HT-29 (cell line): ENCODE data around the gene NEURL1B. TPM values are rescaled to one million over a fixed set of nuclear protein-coding genes. Genes with fewer than 3 reads are reported as not detected.

ENCODE experiments used
- DNase-seq: peaks from one replicate; pipeline ENCODE4 v3.0.0-alpha.2; 2015; ENCODE audit warnings: low spot score
- total RNA-seq: library from RNA; depleted of rRNA; stranded (reverse); fragments of >200 nt; shearing (Covaris generic); gene quantifications from 2 replicates; pipeline ENCODE4 v1.2.3, GENCODE V29; 2014

The NEURL1B gene
- total RNA-seq, 1 experiment from 2014 or later = 0.79 TPM

DNA sequence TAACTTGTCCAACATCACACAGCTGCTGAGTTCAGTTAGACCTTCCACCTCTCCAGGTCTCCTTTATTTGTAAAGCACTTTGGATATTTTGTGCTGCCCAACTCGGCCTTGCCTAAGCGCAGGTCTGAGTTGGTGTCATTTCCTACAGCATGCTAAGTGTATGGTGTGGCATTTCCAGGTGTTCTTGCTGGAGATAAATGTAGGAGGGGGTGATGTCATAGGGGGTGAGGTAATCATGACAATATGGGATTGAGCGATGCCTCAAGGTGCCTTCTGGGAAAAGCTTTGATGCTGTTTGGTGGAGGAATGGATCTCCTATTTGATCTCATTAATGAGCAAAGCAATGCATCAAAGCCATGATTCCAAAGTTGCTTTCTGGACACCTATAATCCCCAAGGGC, 32.3 kb upstream of the NEURL1B start:
- no peak for DNase-seq

- no peak for DNase-seq
Measured at GRCh38 chr5:172610643-172611042, 30.4 kb upstream of the NEURL1B start.

DNA sequence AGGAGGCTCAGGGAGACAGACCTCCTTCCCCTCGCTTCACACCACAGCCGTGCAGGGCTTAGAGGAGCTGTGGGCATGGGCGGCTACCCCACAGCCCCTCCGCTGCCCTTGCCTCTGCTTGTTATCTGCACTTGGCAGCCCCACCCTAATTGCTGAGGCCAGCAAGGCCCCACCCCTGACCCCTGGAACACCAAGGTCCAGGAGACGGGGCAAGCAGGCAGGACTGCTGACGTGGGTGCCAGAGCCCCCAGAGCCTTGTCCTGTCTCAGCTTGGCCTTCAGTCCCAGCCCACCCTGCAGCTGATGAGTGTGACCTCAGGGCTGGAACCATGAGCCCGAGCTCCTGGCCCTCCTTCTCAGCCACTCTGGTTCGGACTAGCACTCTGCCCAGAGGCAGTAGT, 29.1 kb upstream of the NEURL1B start:
- DNase-seq = no peak

GRCh38 chr5:172612771-172613170, 28.3 kb upstream of the NEURL1B start:
- DNase-seq = no peak

GRCh38 chr5:172616136-172616535, 24.9 kb upstream of the NEURL1B start:
- DNase-seq = no peak

DNA sequence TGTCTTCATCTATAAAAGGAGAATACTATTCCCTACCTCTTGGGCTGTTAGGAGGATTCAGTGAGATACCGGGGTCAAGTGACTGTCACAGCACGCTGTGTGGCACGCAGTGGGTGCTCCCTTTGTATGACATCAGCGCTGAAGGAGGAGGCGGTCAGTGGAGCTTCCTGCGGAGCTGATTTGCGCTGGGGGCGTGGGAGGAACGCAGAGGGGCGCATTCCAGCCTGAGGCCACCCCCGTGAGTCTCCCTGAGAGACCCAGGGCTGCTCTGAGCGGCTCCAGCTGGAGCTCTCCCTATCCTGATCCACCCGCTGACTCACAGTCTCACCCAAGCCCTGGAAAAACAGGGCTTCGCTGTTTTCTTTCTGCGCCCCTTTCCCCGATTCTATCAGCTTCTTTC, 24.3 kb upstream of the NEURL1B start:
- DNase-seq = no peak

GRCh38 chr5:172617817-172618216, 23.2 kb upstream of the NEURL1B start:
- no peak for DNase-seq

DNA sequence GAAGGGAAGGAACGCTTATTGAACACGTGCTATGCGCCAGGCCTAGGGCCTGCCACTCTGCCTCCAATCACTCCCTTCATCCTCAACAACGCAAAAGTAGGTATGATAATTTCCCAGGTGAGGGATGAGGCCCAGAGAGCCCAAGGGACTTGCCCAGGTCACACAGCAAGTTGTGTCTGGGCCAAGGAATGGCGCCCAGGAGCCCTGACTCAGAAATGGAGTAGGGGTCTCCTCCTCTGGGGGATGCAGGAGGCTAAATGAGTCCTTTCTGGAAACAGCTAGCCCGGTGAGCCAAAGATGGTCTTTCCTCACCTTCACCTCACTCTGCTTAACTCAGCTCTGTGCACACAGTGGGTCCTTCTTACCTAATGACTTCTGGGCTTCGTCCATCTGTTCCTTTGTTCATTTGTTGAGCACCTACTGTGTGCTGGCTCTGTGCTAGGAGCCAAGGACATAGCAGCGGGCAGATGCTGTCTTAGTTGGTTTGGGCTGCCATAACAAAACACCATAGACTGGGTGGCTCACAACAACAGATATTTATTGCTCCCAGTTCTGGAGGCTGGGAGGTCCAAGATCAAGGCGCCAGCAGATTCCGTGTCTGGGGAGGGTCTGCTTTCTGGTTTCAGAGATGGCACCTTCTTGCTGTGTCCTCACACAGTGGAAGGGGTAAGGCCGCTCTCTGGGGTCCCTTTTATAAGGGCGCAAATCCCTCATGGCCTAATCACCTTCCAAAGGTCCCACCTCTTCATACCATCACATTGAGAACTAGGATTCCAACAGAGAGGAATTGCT, 22.3 kb upstream of the NEURL1B start:
- DNase-seq = no peak

GRCh38 chr5:172620506-172620905, 20.6 kb upstream of the NEURL1B start:
- no peak for DNase-seq

DNA sequence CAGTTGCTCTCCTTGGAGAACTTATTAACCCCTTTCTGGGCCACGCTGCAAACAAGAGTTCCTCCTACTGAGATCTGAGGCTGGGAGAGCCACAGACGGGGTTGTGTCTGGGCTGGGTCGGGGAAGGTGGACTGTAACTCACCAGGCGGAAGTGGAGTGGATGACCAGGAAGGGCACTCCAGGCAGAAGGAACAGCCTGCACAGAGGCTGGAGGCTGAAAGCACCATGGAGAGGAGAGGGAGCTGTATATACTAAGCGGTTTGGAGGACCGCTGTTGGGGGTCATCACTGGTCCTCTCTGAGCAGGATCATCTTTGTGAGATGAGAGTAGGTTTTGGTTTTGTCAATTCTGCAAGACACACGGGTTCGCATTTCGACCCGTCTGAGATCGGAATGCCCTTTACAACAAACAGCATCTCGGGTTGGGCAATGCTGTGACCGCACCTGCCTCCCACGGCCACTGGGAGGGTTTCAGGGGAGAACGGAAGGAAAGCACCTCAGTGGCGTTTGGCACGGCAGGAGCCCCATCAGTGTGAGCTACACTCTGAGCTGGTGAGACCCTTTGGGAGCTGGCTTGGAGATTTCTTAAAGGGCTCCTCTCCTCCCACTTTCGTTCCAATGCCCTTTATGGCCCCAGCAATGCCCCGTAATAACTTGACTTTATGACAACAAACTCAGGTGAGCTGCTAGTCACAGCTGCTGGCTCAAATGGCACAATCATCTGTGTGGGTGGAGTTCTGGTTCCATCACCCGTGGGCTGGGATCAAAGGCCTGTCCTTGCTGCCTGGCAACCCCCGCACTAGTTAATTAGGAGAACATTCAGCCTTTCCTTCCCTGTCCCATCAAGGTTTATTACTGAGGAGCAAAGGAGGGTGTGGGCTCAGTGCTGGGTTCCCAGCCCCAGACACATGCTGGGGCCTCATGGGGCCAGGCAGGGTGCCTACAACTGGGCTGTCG, 18.7 kb upstream of the NEURL1B start:
- DNase-seq = no peak

DNA sequence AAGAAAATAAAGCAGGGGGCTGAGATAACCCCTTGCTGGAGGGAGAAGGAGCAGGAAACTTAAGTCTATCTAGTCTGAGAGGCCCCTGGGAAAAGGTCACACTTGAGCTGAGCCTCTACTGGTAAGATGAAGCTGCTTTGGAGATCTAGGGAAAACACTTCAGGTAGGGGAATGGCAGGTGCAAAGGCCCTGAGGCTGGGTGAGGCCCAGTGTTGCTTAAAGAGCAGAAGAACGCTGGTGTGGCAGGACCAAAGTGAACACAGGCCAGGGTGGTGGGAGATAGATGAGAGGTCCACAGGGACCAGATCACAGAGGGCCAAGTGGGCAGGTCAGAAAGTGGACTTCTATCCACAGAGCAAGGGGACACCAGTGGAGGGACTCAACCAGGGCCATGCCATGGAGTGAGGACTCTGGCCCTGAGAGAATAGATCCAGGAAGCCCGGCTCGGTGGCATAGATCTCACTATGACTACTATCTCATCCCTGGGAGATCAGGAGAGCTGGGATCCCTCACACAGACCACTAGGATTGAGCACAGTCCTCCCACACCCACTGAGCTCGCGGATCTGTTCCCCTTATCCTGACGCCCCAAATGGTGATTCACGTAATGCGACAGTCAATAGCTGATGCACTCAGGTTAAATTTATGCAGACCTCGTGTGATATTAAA, 17.6 kb upstream of the NEURL1B start:
- no peak for DNase-seq

GRCh38 chr5:172624083-172624995, 16.7 kb upstream of the NEURL1B start:
- DNase-seq = no peak

GRCh38 chr5:172624996-172625964, 15.8 kb upstream of the NEURL1B start:
- no peak for DNase-seq

DNA sequence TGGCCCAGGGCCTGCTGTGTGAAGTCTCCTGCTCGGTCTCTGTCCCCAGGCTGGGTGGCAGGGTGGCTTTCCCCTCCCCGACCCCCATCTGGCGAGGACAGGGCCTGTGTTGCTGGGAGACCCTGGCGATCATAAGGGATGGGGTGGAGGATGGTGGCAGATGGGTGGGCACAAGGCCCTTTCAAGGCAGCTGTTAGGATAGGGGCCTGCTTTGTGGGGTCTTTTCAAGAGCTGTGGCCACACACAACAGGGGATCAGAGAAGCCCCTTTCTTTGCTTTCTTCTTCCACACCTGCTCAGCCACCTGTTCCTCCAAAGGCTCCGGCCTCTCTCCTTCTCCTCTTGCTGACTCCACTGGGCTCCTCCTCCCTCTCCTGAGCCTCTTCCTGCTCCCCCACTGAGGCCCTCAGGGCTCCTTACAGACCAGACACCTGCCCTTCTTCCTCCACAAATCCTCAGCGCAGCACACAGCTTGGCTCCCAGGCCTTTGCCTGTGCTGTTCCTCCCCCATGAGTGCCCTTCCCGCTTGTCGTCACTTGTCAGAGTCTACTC, 15.0 kb upstream of the NEURL1B start:
- no peak for DNase-seq

DNA sequence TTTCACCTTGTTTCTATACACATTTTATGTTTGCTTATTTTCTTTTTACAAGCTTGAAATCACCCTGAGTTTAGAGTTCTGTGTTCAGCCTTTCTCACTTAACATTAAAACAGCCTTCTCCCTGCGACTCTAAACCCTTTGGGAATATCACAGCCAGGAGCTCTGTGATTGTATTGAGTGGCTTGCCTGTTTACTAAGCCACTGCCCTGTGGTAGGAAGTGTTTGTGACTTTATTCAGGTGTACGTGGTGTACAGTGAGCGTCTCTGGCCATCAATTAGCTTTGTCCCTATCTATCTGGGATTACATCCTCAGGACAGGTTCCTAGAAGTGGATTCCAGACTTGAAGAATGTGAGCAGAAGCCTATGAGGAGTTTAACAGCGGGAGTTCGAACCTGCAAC, 11.0 kb upstream of the NEURL1B start:
- no peak for DNase-seq

DNA sequence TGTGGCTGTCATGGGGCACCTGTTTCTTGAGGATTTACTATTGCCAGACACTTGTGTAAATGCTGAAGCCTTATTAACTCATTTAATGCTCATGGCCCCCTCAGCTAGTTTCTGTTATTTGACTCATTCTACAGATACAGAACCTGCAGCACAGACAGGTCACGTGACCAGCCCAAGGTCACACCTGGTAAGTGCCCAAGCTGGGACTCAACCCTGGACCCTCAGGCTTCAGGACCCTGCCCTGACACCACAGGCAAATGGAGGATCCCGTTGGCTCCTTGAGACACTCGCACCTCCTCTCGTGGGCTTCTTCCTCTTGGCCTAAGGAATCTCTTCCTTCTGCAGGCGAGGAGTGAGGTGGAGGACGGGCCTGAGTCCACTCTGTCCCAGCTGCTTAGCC, 10.6 kb upstream of the NEURL1B start:
- no peak for DNase-seq

DNA sequence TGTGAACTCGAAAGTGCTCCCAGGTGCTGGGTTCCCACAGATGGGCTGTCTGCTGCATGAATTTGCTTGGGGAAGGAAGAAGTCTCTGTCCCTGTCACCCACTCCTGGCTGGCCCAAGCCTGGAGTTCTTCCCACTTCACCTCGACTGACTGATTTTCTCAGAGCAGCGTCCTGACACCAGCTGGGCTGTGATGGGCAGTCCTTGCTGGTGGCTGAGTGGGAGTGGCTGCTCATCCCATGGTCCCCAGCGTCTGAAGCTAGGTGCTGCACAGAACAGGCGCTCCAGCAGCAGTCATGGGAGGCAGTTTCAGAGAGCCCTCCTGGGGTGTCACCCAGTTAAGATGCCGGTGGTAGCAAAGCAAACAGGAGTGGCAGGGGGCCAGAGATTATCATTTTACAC, 10.1 kb upstream of the NEURL1B start:
- DNase-seq = no peak

- no peak for DNase-seq
Measured at GRCh38 chr5:172632346-172633092, 8.5 kb upstream of the NEURL1B start.
